PC-9 (cell line): ENCODE measurements around the gene C1orf21.

Experiments
- EZH2 ChIP-seq: fragments of 200-600 bp; sonication (generic); IDR thresholded peaks from 2 replicates; pipeline ENCODE4 v1.8.0; 2017; ENCODE audit warnings: antibody characterized with exemption, low read depth
- TF ChIP-seq, protein P1 (sequence below): fragments of 200-600 bp; sonication (generic); conservative IDR thresholded peaks from 2 replicates; pipeline ENCODE4 v1.6.1; 2017; ENCODE audit warnings: mixed run types, antibody characterized with exemption, mild to moderate bottlenecking, moderate library complexity

DNA sequence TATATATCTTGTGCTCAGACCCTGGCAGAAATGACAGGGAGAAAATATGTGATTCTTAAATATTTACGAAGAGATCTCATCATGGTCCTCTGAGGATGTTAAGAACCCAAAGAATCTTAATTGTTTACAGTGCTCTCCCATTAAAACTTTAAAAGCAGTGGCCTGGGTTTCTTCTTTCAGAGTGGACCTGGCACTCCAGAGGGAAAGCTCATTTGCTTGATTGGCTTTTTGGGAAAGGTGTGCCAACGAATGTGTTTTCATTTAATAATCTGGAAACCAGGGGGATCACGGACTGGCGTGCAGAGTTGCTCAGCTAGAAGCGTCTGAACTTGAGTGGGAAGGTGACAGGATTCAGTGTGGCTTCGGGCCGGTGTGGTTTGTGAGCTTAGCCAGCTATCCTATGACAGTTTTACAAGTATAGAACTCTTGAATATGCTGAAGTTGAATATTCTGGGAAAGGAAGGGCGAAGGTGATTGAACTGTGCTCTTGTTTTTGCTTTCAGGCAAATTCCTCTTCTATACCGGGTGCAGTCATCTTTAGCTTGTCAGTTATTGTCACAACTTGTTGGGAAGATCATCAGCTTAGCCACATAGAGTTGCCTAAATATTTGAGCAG, 154.8 kb downstream of the C1orf21 start:
- TF ChIP-seq, protein P1, sequence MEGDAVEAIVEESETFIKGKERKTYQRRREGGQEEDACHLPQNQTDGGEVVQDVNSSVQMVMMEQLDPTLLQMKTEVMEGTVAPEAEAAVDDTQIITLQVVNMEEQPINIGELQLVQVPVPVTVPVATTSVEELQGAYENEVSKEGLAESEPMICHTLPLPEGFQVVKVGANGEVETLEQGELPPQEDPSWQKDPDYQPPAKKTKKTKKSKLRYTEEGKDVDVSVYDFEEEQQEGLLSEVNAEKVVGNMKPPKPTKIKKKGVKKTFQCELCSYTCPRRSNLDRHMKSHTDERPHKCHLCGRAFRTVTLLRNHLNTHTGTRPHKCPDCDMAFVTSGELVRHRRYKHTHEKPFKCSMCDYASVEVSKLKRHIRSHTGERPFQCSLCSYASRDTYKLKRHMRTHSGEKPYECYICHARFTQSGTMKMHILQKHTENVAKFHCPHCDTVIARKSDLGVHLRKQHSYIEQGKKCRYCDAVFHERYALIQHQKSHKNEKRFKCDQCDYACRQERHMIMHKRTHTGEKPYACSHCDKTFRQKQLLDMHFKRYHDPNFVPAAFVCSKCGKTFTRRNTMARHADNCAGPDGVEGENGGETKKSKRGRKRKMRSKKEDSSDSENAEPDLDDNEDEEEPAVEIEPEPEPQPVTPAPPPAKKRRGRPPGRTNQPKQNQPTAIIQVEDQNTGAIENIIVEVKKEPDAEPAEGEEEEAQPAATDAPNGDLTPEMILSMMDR = no peak
- TF ChIP-seq EZH2 = no peak
